Colonic mucosa (tissue), 4 donors: Measurements from ENCODE around the gene TTC3. TPM values are rescaled to one million over a fixed set of nuclear protein-coding genes. Genes with fewer than 3 reads are reported as not detected.

Source experiments
- DNase-seq: peaks from one replicate; pipeline ENCODE4 v3.0.0-alpha.2; 2020
- H3K27ac ChIP-seq: fragments of 200-600 bp; one replicate; pipeline ENCODE4 v1.8.0; 2021
- H3K27me3 ChIP-seq: fragments of 200-600 bp; one replicate; pipeline ENCODE4 v1.8.0; 2021
- H3K36me3 ChIP-seq: fragments of 200-600 bp; one replicate; pipeline ENCODE4 v1.8.0; 2021
- H3K4me1 ChIP-seq: fragments of 200-600 bp; one replicate; pipeline ENCODE4 v1.8.0; 2021; ENCODE audit warnings: mild to moderate bottlenecking
- H3K4me3 ChIP-seq: fragments of 200-600 bp; one replicate; pipeline ENCODE4 v1.8.0; 2021
- H3K9ac ChIP-seq, 2 donors: one replicate each; pipeline ENCODE4 v1.7.0; 2013; ENCODE audit warnings: control low read depth in 2 of 2, low read depth in 2 of 2, low read length in 2 of 2
- H3K9me3 ChIP-seq: fragments of 200-600 bp; one replicate; pipeline ENCODE4 v1.8.0; 2021
- CTCF ChIP-seq: fragments of 200-600 bp; IDR thresholded peaks from one replicate; pipeline ENCODE4 v1.8.0; 2022; ENCODE audit warnings: antibody characterized with exemption, mild to moderate bottlenecking
- intact Hi-C: fragments of 100-400 bp; cut with DNase I; formaldehyde crosslinking; loops from one replicate; pipeline ENCODE4 v1.14.1; 2022
- total RNA-seq, 2 donors: library from RNA; stranded (reverse); fragmentation: NEBNext Ultra II Directional in 1 of 2; extraction: Animal tissue kit (Norgen Biotek cat#: 25700) in 1 of 2; gene quantifications; one replicate each; pipeline ENCODE4 v1.2.1, GENCODE V29; 2021
- donor health status: healthy.
- donor health status: DM: no; HTN: no; CAD: no.
- donor health status: DM: no; HTN: no; CAD: no.

The TTC3 gene
- total RNA-seq, 2 donors from 2014 or later: 85.8 to 125 TPM

GRCh38 chr21:37071561-37072273 lies 1.3 kb upstream of the TTC3 start:
- no peak for TF ChIP-seq CTCF
- Histone ChIP-seq H3K9ac (peak overlapping the region; percentile 87 to 89), H3K27me3 (no peaks in the 10 kb centered on the region), H3K4me3 (peak overlapping the region; percentile 85), H3K36me3 (no peaks in the 10 kb centered on the region), H3K27ac (peak overlapping the region; percentile 94), H3K4me1 (no peaks in the 10 kb centered on the region), H3K9me3 (no peaks in the 10 kb centered on the region)
- intact Hi-C loops: no loop called here
- peak; percentile 65 for DNase-seq

DNA sequence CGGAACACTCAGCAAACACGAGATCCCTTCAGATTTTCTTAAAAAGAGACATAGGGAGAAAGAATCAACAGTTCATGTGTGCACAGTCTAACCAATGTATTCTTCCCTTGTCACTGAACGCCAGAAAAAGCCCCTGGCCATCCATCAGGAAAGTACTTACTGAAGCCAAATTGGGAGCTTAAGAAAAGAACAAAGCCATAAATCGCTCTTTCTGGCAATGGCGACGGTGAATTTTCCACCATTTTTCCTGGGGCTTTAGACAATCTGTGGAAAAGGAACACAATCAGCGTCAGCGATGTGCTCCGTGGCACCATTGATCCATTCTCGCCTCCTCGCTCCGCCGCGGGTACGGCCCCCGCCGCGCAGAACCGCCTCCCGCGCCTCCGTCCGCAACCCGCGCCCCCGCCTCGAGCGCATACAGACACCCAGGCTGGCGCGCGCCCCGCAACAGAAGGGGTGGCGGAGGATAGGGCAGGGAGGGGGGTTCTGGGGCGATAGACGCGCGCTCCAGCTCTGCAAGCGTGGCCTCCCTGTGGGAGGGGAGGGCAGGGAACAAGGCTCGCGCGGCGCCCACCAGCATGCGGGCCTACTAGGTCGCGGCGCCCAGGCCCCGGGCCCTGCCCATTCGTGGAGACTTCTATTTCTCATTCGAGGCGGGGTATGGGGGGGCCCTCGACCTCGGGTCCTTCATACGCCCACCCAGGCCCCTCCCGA lies 623 bp upstream of the TTC3 start:
- no peak for TF ChIP-seq CTCF
- peak overlapping the region; percentile 85 for H3K4me3 ChIP-seq
- DNase-seq: peak; percentile 74
- no peaks in the 10 kb centered on the region for H3K27me3 ChIP-seq
- peak overlapping the region; percentile 94 for H3K27ac ChIP-seq
- no peaks in the 10 kb centered on the region for H3K36me3 ChIP-seq
- no peaks in the 10 kb centered on the region for H3K4me1 ChIP-seq
- H3K9ac ChIP-seq: peak overlapping the region; percentile 87 to 89
- no peaks in the 10 kb centered on the region for H3K9me3 ChIP-seq
- intact Hi-C loops: no loop called here

DNA sequence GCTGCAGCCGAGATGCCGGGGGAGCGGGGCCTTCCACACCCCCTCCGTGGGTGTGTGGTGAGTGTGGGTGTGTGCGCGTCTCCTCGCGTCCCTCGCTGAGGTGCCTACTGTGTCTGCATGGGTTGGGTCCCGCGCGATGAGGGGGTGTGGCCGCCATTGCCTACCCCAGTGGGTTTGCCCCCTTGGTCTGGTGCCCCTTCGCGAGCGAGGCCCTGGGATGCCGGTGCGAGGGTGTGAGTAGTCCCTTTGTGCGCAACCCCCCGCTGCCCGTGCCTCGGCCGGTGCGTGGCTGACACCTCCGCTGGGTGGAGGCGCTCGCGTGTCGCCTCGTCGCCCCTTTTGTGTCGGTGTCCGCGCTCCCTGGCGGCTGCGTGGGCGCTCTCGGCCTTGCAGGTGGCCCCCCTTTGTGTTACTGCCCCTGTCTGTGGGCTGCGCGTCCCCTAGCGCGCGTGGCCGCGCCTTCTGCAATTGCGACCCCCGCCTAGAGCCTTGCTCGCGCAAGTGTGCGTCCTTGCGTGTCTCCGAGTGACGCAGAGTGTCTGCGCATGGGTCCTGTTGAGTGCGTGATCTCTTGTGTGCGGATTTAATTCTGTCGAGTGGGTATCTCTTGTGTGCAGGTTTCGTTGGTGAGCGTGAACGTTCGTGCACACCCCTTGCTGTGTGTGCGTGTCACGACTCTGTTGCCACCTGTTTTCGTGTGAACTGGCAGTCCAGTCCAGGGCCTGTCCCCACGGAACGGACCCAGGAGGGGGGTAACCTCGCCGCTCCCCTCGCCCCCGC lies 553 bp downstream of the TTC3 start:
- no peaks in the 10 kb centered on the region for H3K4me1 ChIP-seq
- peak overlapping the region; percentile 84 to 94 for H3K9ac ChIP-seq
- intact Hi-C loops: no loop called here
- no peaks in the 10 kb centered on the region for H3K9me3 ChIP-seq
- DNase-seq: peak; percentile 67
- peak overlapping the region; percentile 94 for H3K27ac ChIP-seq
- TF ChIP-seq CTCF: no peak
- H3K4me3 ChIP-seq: peak overlapping the region; percentile 85
- H3K27me3 ChIP-seq: no peaks in the 10 kb centered on the region
- no peaks in the 10 kb centered on the region for H3K36me3 ChIP-seq

GRCh38 chr21:37074197-37074510 lies 1.1 kb downstream of the TTC3 start:
- intact Hi-C loops: no loop called here

More at GRCh38 chr21:37074197-37074510, 1.1 kb downstream of the TTC3 start:
- Histone ChIP-seq H3K4me1 (no peaks in the 10 kb centered on the region), H3K27ac (peak overlapping the region; percentile 94), H3K9me3 (no peaks in the 10 kb centered on the region), H3K27me3 (no peaks in the 10 kb centered on the region), H3K4me3 (peak overlapping the region; percentile 85), H3K36me3 (no peaks in the 10 kb centered on the region), H3K9ac (peak overlapping the region; percentile 84 to 94)
- peak; percentile 49 for DNase-seq
- no peak for TF ChIP-seq CTCF
